ENCODE measurements around the gene SPCS3.
A peak's percentile ranks its signal among the peaks of the same experiment; 100 is the strongest.
"Not testable (repeated sequence)": the region's sequence is repeated elsewhere in the genome, so short reads cannot be mapped to it uniquely, and the experiment has no call there.

The SPCS3 gene

GRCh38 chr4:176340871-176341685, 21.3 kb downstream of the SPCS3 start:
- DNase-seq = peak; percentile 77
- in situ Hi-C loops (cut with MboI; ENCODE audit: low pct_unique_long_range_greater_than_20kb, low sequenced_read_pairs) = no loop called here

- in situ Hi-C loops (cut with MboI; ENCODE audit: low pct_unique_long_range_greater_than_20kb, low sequenced_read_pairs) = no loop called here
- DNase-seq = no peak
These were observed 22.6 kb downstream of the SPCS3 start for GRCh38 chr4:176342384-176342783.

- in situ Hi-C loops (cut with MboI; ENCODE audit: low pct_unique_long_range_greater_than_20kb, low sequenced_read_pairs) = no loop called here
- no peak for DNase-seq
These were observed 23.5 kb downstream of the SPCS3 start for GRCh38 chr4:176343286-176343685.

- in situ Hi-C loops (cut with MboI; ENCODE audit: low pct_unique_long_range_greater_than_20kb, low sequenced_read_pairs); DNase-seq: not testable (repeated sequence)
These were observed 25.6 kb downstream of the SPCS3 start for GRCh38 chr4:176345346-176345745.

GRCh38 chr4:176346836-176347235, 27.1 kb downstream of the SPCS3 start:
- in situ Hi-C loops (cut with MboI; ENCODE audit: low pct_unique_long_range_greater_than_20kb, low sequenced_read_pairs); DNase-seq: not testable (repeated sequence)

- in situ Hi-C loops (cut with MboI; ENCODE audit: low pct_unique_long_range_greater_than_20kb, low sequenced_read_pairs) = no loop called here
- DNase-seq = no peak
These were observed 30.9 kb downstream of the SPCS3 start for GRCh38 chr4:176350671-176351070.

- DNase-seq = no peak
- in situ Hi-C loops (cut with MboI; ENCODE audit: low pct_unique_long_range_greater_than_20kb, low sequenced_read_pairs) = no loop called here
These were observed 35.1 kb downstream of the SPCS3 start for GRCh38 chr4:176354884-176355283.

- in situ Hi-C loops (cut with MboI; ENCODE audit: low pct_unique_long_range_greater_than_20kb, low sequenced_read_pairs) = no loop called here
- DNase-seq = no peak
These were observed 37.8 kb downstream of the SPCS3 start for GRCh38 chr4:176357359-176358082.

GRCh38 chr4:176358083-176358469, 38.3 kb downstream of the SPCS3 start:
- in situ Hi-C loops (cut with MboI; ENCODE audit: low pct_unique_long_range_greater_than_20kb, low sequenced_read_pairs) = no loop called here
- no peak for DNase-seq

GRCh38 chr4:176359590-176359989, 39.8 kb downstream of the SPCS3 start:
- DNase-seq = no peak
- in situ Hi-C loops (cut with MboI; ENCODE audit: low pct_unique_long_range_greater_than_20kb, low sequenced_read_pairs) = no loop called here

GRCh38 chr4:176360446-176360845, 40.7 kb downstream of the SPCS3 start:
- no peak for DNase-seq
- in situ Hi-C loops (cut with MboI; ENCODE audit: low pct_unique_long_range_greater_than_20kb, low sequenced_read_pairs) = no loop called here

- no peak for DNase-seq
- in situ Hi-C loops (cut with MboI; ENCODE audit: low pct_unique_long_range_greater_than_20kb, low sequenced_read_pairs) = no loop called here
These were observed 43.3 kb downstream of the SPCS3 start for GRCh38 chr4:176363072-176363471.

GRCh38 chr4:176367771-176368465, 48.2 kb downstream of the SPCS3 start:
- no peak for DNase-seq
- in situ Hi-C loops (cut with MboI; ENCODE audit: low pct_unique_long_range_greater_than_20kb, low sequenced_read_pairs) = no loop called here

- in situ Hi-C loops (cut with MboI; ENCODE audit: low pct_unique_long_range_greater_than_20kb, low sequenced_read_pairs) = no loop called here
- peak; percentile 23 for DNase-seq
These were observed 56.4 kb downstream of the SPCS3 start for GRCh38 chr4:176376032-176376614.

GRCh38 chr4:176377780-176378179, 58.0 kb downstream of the SPCS3 start:
- DNase-seq = no peak
- in situ Hi-C loops (cut with MboI; ENCODE audit: low pct_unique_long_range_greater_than_20kb, low sequenced_read_pairs) = no loop called here

- DNase-seq = no peak
- in situ Hi-C loops (cut with MboI; ENCODE audit: low pct_unique_long_range_greater_than_20kb, low sequenced_read_pairs) = no loop called here
These were observed 60.8 kb downstream of the SPCS3 start for GRCh38 chr4:176380352-176381157.
